Measurements from ENCODE around the gene FBXO48. TPM values are rescaled to one million over a fixed set of nuclear protein-coding genes. Genes with fewer than 3 reads are reported as not detected.

The FBXO48 gene
- total RNA-seq, 1 donor = 0.99 TPM

DNA sequence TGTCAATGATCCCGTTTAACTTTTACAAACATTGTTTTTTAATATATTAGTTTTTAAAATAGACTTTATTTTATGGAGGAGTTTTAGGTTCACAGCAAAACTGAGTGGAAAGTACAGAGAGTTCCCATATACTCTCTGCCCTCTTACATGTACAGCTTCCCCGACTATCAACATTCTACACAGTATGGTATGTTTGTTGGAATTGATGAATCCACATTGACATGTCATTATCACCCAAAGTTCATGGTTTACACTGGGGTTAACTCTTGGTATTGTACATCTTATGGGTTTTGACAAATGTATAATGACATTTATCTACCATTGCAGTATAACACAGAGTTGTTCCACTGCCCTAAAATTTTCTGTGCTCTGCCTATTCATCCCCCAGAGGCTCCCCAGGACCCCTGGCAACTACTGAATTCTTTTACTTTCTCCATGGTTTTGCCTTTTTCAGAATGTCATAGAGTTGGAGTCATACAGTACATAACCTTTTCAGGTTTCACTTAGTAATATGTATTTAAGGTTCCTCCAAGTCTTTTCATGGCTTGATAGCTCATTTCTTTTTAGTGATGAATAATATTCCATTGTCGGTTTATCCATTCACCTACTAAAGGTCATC lies 5.8 kb upstream of the FBXO48 start:
- no peak for TF ChIP-seq CTCF (IDR thresholded peaks at IDR 0.05; ENCODE audit: insufficient read depth, low read length)
- no peak for DNase-seq (ENCODE audit: low read depth)
- H3K4me3 ChIP-seq (ENCODE audit: low read depth, low read length) = no peak overlapping the region

GRCh38 chr2:68471385-68471784 lies 4.3 kb upstream of the FBXO48 start:
- H3K4me3 ChIP-seq (ENCODE audit: low read depth, low read length) = no peak overlapping the region
- DNase-seq (ENCODE audit: low read depth) = no peak
- no peak for TF ChIP-seq CTCF (IDR thresholded peaks at IDR 0.05; ENCODE audit: insufficient read depth, low read length)

- no peak for DNase-seq (ENCODE audit: low read depth)
- H3K4me3 ChIP-seq (ENCODE audit: low read depth, low read length) = no peak overlapping the region
- TF ChIP-seq CTCF (IDR thresholded peaks at IDR 0.05; ENCODE audit: insufficient read depth, low read length) = no peak
Observed at GRCh38 chr2:68469935-68470334, 2.8 kb upstream of the FBXO48 start.

DNA sequence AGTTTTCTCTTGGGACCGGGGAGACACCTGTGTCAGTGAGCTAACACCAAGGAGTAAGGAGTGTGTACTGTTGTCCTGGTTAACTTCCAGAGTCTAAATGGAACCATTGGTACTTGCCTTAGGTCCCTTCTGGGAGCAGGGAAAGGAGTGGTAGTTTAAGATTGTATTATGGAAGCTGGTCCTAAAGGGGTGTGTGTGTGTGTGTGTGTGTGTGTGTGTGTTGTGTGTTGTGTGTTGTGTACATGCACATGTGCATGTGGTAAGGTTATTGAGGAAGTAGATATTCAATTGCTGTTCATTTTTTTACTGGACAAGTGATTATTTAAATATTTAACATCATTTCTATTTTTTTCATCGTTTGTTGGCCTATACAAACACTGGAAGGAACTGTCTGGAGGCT lies 1.7 kb upstream of the FBXO48 start:
- DNase-seq (ENCODE audit: low read depth) = no peak
- no peak overlapping the region for H3K4me3 ChIP-seq (ENCODE audit: low read depth, low read length)
- TF ChIP-seq CTCF (IDR thresholded peaks at IDR 0.05; ENCODE audit: insufficient read depth, low read length) = no peak

GRCh38 chr2:68466778-68467076 lies 367 bp downstream of the FBXO48 start:
- no peak for TF ChIP-seq CTCF (IDR thresholded peaks at IDR 0.05; ENCODE audit: insufficient read depth, low read length)

GRCh38 chr2:68466361-68466777 lies 725 bp downstream of the FBXO48 start:
- peak overlapping the region; percentile 83 for H3K4me3 ChIP-seq (ENCODE audit: low read depth, low read length)
- peak; percentile 46 for TF ChIP-seq CTCF (IDR thresholded peaks at IDR 0.05; ENCODE audit: insufficient read depth, low read length)
- peak; percentile 79 for DNase-seq (ENCODE audit: low read depth)

More at GRCh38 chr2:68466778-68467076, 367 bp downstream of the FBXO48 start:
- peak overlapping the region; percentile 83 for H3K4me3 ChIP-seq (ENCODE audit: low read depth, low read length)
- no peak for DNase-seq (ENCODE audit: low read depth)
